RPMI8226 (cell line): ENCODE results near the gene EN1.

Source experiments
- DNase-seq: peaks from one replicate; pipeline ENCODE4 v3.0.0-alpha.2; 2015

Gene EN1

GRCh38 chr2:118846953-118847761 is at the start of gene EN1:
Gene EN1 (minus strand): TSS chr2:118847648. CDS start chr2:118847167, 481 bp downstream.
- DNase-seq, result no peak

- no peak for DNase-seq
Observed at GRCh38 chr2:118893100-118893499, 45.7 kb upstream of the EN1 start.

GRCh38 chr2:118889995-118890394 is 42.5 kb upstream of the EN1 start:
- no peak for DNase-seq

- DNase-seq, result no peak
Observed at GRCh38 chr2:118883792-118884191, 36.3 kb upstream of the EN1 start.

- DNase-seq, result peak; percentile 60
Observed at GRCh38 chr2:118882693-118883336, 35.4 kb upstream of the EN1 start.

- DNase-seq, result peak; percentile 64
Observed at GRCh38 chr2:118881490-118882129, 34.2 kb upstream of the EN1 start.

- DNase-seq, result no peak
Observed at GRCh38 chr2:118880501-118880900, 33.1 kb upstream of the EN1 start.

- DNase-seq, result no peak
Observed at GRCh38 chr2:118878531-118879149, 31.2 kb upstream of the EN1 start.

GRCh38 chr2:118875318-118875717 is 27.9 kb upstream of the EN1 start:
- no peak for DNase-seq

GRCh38 chr2:118874324-118874723 is 26.9 kb upstream of the EN1 start:
- no peak for DNase-seq

- peak; percentile 48 for DNase-seq
Observed at GRCh38 chr2:118865106-118865505, 17.7 kb upstream of the EN1 start.

- no peak for DNase-seq
Observed at GRCh38 chr2:118864207-118864606, 16.8 kb upstream of the EN1 start.

- no peak for DNase-seq
Observed at GRCh38 chr2:118861731-118862130, 14.3 kb upstream of the EN1 start.

GRCh38 chr2:118861242-118861641 is 13.8 kb upstream of the EN1 start:
- DNase-seq, result no peak

- no peak for DNase-seq
Observed at GRCh38 chr2:118860506-118860905, 13.1 kb upstream of the EN1 start.

GRCh38 chr2:118859157-118859770 is 11.8 kb upstream of the EN1 start:
- no peak for DNase-seq

- no peak for DNase-seq
Observed at GRCh38 chr2:118858485-118859156, 11.2 kb upstream of the EN1 start.

- DNase-seq, result no peak
Observed at GRCh38 chr2:118857677-118858484, 10.4 kb upstream of the EN1 start.

GRCh38 chr2:118856978-118857676 is 9.7 kb upstream of the EN1 start:
- DNase-seq, result no peak

- no peak for DNase-seq
Observed at GRCh38 chr2:118856330-118856977, 9.0 kb upstream of the EN1 start.
